ENCODE measurements around the gene NFIX.
"Not testable (repeated sequence)": the region's sequence is repeated elsewhere in the genome, so short reads cannot be mapped to it uniquely, and the experiment has no call there.

NFIX gene

DNA sequence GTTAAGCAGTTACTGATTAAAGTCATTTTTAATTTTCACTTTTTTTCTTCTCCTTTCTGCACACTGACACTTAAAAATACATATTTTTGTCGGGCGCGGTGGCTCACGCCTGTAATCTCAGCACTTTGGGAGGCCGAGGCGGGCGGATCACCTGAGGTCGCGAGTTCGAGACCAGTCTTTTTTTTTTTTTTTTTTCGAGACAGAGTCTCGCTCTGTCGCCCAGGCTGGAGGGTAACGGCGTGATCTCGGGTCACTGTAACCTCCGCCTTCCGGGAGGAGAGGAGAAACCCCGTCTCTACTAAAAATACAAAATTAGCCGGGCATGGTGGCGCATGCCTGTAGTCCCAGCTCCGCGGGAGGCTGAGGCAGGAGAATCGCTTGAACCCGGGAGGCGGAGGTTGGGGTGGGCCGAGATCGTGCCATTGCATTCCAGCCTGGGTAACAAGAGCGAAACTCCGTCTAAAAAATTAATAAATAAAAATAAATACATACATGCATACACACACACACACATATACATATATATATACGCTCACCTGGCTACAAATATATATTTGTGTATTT lies 37.8 kb upstream of the NFIX start:
- in situ Hi-C loops (cut with HindIII; ENCODE audit: low sequenced_read_pairs): not testable (repeated sequence)

GRCh38 chr19:12959481-12959880 lies 35.8 kb upstream of the NFIX start:
- in situ Hi-C loops (cut with HindIII; ENCODE audit: low sequenced_read_pairs): no loop called here

DNA sequence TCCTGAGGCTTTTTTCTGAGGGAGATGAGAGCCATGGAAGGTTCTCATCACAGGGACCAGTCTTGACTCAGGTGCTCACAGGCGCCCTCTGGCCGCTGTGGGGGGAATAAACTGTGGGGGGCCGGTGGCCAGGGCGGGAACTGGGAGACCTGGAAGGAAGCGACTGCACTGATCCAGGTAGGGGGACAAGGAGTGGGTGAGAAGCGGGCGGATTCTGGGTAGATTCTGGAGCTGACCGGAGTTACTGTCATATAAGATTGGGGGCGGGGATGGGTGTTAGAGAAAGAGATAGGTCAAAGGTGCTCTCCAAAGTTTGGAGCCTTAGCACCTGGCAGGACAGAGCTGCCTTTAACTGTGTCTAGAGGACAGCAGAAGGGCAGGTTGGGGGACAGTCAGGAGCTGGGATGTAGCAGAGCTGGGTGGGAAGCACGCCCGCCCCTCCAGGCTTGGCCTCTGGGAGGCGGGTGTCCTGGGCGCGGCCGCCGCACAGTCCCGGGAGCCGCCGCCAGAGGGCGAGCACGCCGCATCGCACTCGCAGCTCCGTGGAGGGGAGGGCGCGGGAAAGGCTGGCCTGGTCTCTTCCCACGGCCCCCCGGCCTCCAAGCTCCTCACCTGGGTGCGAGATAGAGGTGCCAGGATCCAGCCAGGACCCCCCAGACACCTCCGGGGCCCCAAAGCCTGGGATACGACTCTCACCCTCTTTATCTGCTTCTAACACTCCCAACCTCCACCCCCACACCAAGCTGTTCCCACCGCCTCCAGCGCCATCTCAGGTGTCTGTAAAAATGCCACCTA lies 30.1 kb upstream of the NFIX start:
- in situ Hi-C loops (cut with HindIII; ENCODE audit: low sequenced_read_pairs): no loop called here

DNA sequence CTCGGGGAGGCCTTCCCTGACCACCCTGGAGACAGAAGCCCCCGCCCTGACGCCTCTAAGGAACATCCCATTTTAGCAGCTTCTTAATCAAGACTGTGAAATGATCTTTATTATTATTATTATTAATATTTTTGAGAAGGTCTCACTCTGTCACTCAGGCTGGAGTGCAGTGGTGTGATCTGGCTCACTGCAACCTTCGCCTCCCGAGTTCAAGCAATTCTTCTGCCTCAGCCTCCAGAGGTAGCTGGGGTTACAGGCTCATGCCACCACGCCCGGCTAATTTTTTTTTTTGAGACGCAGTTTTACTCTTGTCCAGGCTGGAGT lies 29.5 kb upstream of the NFIX start:
- in situ Hi-C loops (cut with HindIII; ENCODE audit: low sequenced_read_pairs): no loop called here

DNA sequence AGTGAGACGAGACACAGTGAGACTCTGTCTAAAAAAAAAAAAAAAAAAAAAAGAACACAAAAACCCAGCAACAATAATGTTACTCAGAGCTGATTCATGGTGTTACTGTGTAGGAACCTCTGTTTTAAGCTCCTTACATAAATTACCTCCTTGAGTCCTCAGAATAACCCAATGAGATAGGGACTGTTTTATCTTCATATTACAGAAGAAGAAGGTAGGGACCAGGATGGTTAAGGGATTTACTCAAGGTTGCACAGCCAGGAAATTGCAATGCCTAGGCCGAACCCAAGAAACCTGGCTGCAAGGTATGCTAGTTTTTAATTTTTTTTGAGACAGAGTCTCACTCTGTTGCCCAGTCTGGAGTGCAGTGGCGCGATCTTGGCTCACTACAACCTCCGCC lies 27.4 kb upstream of the NFIX start:
- in situ Hi-C loops (cut with HindIII; ENCODE audit: low sequenced_read_pairs): no loop called here

- in situ Hi-C loops (cut with HindIII; ENCODE audit: low sequenced_read_pairs): no loop called here
Observed at GRCh38 chr19:12969292-12969988, 25.8 kb upstream of the NFIX start, which contains the start of gene DAND5. Gene DAND5, plus strand, starts transcription at chr19:12969576. Its CDS starts 85 bp downstream, at chr19:12969661.

DNA sequence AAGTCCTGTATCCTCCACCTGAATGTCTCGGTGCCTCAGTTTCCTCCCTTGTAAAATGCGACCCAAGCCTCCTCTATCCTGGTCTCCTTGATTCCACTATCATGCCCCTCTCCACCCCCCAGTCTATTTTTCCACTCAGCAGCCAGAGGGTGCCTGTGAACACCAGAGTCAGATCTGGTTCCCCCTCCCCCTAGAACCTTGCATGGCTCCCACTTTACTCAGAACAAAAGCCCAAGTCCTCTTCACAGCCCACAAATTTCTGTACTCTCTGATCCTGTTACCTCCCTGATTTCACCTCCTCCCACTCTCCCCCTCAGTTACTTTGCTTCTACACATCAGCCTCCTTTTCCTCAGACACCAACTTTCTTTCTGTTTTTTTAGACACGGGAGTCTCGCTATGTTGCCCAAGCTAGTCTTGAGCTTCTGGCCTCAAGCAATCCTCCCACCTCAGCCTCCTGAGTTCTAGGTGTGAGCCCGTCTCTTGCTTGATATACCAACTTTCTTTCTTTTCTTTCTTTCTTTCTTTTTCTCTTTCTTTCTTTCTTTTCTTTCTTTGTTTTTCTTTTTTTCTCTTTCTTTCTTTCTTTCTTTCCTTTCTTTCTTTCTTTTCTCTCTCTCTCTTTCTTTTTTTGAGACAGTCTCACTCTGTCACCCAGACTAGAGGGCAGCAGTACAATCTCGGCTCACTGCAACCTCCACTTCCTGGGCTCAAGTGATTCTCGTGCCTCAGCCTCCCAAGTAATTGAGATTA lies 25.0 kb upstream of the NFIX start:
- in situ Hi-C loops (cut with HindIII; ENCODE audit: low sequenced_read_pairs): no loop called here

- in situ Hi-C loops (cut with HindIII; ENCODE audit: low sequenced_read_pairs): no loop called here
Observed at GRCh38 chr19:12973236-12973635, 22.0 kb upstream of the NFIX start.

DNA sequence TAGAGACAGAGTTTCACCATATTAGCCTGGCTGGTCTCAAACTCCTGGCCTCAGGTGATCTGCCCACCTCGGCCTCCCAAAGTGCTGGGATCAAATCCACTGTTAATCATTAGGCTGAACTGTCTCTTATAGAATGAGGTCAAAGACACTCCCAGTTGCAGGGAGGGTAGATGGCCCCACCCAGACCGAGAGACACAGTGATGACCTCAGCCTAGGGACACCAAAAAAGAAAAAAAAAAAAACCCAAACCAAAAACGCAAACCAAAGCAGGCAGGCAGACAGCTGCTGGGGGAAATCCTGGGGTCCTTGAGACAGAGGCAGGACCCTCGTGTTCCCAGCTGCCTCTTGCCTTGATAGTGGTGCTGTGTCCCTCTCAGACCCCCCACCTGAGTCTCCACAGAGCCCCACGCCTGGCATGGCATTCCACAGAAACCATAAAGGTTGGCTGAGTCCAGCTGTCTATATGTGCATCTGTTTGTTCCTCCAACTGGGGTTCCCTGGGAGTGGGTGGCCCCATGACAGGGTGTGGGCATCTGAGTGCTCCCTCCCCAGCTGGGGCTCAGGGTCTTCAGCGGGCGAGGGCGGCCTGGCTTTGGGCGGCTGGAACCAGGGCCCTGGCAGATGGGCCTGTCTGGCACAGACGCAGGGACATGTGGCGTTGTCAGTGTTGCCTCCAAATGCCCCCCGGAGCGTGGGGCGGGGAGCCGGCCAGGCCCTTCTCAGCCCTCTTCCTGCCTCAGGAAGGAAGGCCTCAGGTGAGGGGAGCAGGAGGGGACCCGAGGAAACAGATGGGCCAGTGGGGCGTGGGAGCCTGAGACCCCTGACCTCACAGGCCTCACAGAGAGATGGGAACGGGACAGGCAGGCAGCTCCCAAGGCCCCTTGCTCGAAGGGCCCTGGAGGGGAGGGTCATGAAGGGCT lies 20.7 kb upstream of the NFIX start:
- in situ Hi-C loops (cut with HindIII; ENCODE audit: low sequenced_read_pairs): no loop called here

DNA sequence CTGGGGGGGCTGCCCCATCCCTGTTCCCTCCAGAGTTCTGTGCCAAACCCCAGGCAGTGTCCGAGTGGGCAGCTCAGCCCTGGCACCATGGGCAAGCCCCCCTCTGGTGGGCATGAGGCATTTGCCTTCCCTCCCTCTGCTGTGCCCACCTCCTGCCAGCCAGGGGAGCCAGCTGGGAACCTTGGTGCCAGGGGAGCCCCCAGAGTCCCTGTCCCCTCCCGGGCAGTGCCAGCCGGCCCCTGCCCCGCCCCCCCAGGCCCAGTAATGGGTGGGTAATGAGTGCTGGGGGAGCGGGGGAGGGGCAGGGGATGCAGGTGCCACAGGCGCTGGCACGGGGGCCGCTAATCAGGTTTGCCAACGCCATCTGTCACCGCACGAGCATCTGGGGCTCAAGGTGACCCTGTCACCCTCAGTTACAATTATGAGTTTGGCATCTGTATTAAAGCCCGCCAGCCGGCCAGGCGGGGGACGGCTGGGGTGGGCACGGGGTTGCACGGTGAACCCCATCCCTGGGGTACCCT lies 20.0 kb upstream of the NFIX start:
- in situ Hi-C loops (cut with HindIII; ENCODE audit: low sequenced_read_pairs): no loop called here

- in situ Hi-C loops (cut with HindIII; ENCODE audit: low sequenced_read_pairs): not testable (repeated sequence)
Observed at GRCh38 chr19:12976109-12976508, 19.2 kb upstream of the NFIX start.

- in situ Hi-C loops (cut with HindIII; ENCODE audit: low sequenced_read_pairs): no loop called here
Observed at GRCh38 chr19:12979974-12980373, 15.3 kb upstream of the NFIX start.

DNA sequence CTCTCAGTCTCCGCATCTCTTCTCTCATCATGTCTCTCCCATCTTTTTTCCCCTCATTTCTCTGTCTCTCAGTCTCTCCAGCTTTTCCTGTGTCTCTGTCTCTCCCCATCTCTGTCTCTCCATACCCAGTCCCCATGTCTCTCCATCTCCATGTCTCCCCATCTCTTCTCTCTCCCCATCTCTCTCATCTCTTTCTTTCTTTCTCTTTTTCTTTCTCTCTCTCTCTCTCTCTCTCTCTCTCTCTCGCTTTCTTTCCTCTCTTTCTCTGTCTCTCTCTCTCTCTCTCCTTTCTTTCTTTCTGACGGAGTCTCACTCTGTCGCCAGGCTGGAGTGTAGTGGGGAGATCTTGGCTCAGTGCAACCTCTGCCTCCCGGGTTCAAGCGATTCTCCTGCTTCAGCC lies 12.6 kb upstream of the NFIX start:
- in situ Hi-C loops (cut with HindIII; ENCODE audit: low sequenced_read_pairs): no loop called here

DNA sequence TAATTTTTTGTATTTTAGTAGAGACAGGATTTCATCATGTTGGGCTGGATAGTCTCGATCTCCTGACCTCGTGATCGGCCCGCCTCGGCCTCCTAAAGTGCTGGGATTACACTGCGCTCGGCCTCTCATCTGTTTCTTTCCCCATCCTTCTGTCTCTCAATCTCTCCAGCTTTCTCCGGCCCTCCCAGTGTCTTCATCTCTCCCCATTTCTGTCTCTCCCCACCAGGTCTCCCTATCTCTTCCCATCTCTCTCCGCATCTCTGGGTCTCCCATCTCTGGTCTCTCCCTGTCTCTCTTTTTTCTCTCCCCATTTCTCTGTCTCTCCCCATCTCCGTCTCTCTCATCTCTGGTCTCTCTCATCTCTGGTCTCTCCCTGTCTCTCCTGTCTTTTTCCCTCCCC lies 12.2 kb upstream of the NFIX start:
- in situ Hi-C loops (cut with HindIII; ENCODE audit: low sequenced_read_pairs): no loop called here

DNA sequence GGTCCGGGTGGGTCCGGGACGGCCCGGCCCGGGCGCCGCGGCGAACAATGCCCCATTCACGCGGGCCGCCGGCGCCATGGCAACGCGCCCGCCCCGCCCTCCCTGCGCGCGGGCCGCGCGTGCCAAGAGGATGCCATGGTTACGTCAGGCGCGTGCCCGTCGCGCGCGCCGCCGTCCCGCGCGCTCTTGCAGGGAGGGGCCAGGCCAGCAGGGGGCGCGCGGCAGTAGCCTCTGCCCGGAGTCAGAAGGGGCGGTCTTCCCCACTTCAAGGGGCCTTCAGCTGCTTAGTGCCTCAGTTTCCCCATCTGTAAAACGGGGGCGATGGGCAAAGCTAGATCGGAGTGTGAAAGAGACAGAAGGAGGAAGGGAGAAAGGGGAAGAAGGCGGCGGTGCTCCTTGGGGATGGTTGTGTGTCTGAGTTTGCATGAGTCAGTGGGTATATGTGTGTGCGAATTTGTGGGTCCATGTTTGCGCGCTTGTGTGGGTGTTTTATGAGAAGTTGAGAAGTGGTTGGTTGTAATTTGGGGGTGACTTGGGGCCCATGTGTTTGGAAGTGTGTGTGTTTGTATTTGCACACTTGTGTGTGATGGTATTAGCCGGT lies 11.6 kb upstream of the NFIX start:
- in situ Hi-C loops (cut with HindIII; ENCODE audit: low sequenced_read_pairs): no loop called here

DNA sequence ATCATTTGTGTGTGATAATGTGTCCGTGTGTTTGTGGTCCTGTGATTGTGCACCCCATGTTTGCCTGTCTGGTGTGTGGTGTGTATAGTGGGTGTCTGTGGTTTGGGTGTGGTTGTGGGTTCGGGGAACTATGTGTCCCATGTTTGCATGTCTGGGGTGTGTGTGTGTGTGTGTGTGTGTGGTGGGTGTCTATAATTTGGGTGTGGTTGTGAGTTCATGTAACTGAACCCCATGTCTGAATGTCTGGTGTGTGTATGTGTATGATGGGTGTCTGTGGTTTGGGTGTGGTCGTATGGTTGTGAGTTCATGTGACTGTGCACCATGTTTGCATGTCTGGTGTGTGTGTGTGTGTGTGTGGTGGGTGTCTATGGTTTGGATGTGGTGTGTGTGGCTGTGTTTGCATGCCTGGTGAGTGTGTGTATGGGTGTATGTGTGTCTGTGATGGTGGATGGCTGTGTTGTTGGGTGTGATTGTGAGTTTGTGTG lies 11.1 kb upstream of the NFIX start:
- in situ Hi-C loops (cut with HindIII; ENCODE audit: low sequenced_read_pairs): no loop called here

- in situ Hi-C loops (cut with HindIII; ENCODE audit: low sequenced_read_pairs): no loop called here
Observed at GRCh38 chr19:12984683-12985048, 10.6 kb upstream of the NFIX start.

DNA sequence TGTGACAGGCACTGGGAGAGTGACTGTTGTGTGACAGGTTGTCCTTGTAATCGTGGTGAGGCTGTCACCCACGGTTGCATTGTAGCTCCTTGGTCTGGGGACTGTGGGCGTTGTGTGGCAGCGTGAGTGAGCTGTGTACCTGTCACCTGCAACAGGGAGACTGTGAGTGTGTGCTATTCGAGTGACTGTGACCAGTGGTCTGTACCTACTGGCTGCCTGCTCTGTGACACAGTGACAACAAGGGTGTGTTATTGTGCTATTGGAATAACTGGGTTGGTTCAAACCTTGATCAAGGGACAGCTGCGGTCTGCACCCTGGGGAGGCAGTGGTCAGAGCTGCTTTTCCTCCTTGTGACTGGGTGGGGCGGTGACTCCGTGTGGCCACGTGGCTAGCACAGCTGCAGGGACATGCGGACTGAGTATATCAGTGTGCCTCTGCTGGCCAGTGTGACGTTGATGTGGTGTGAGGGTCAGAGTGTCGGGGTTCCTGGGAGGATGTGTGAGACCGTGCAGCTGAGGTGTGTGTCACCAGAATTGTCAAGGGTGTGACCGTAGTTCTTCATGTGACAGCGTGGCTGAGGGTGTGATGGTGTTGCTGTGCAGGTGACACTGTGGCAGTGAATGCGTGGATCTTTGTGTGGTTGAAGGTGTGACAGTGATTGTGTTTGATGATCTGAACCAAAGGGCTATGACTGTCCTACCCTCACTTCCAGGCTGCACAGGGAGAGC lies 10.1 kb upstream of the NFIX start:
- in situ Hi-C loops (cut with HindIII; ENCODE audit: low sequenced_read_pairs): no loop called here

- in situ Hi-C loops (cut with HindIII; ENCODE audit: low sequenced_read_pairs): no loop called here
Observed at GRCh38 chr19:12986726-12987125, 8.5 kb upstream of the NFIX start.
